GM12878 (cell line): ENCODE data around the gene CNTN4. TPM values are rescaled to one million over a fixed set of nuclear protein-coding genes. Genes with fewer than 3 reads are reported as not detected.

ENCODE experiments used
- ATAC-seq: fragments of 200-7000 bp; cut with Tn5 transposase; 3 replicates; pipeline ENCODE4 v1.9.1; 2020; ENCODE audit warnings: mild to moderate bottlenecking, moderate library complexity
- BruUV-seq: library from RNA; stranded (reverse); fragments of 400-500 nt; replicated peaks from 2 replicates; lab custom pipeline; 2021; lab: Mats Ljungman, UMichigan
- CTCF ChIA-PET: fragments of 300-600 bp; sonication (Branson Sonifier 250); formaldehyde crosslinking; extraction: SDS; loops from one replicate; lab custom pipeline; 2021; ENCODE audit warnings: inconsistent platforms; lab: Yijun Ruan, JAX
- POLR2A ChIA-PET: fragments of 350-600 bp; formaldehyde crosslinking; extraction: SDS; loops from one replicate; lab custom pipeline; 2021; ENCODE audit warnings: inconsistent platforms; lab: Charles Lee
- RAD21 ChIA-PET: fragments of 300-600 bp; sonication (Branson Sonifier 250); formaldehyde crosslinking; loops from one replicate; lab custom pipeline; 2023; ENCODE audit warnings: antibody characterized with exemption; ENCODE audit not compliant: unreplicated experiment; lab: Charles Lee
- SMC1A ChIA-PET: fragments of 300-600 bp; sonication (Branson Sonifier 250); formaldehyde crosslinking; loops from one replicate; lab custom pipeline; 2023; ENCODE audit not compliant: unreplicated experiment, uncharacterized antibody; lab: Charles Lee
- DNase-seq: peaks from one replicate; pipeline ENCODE4 v3.0.0-alpha.2; 2011; ENCODE audit warnings: low read depth, low spot score
- FAIRE-seq: peaks from 3 replicates; lab custom pipeline; 2011; peaks lifted over from hg19 to GRCh38; lab: Jason Lieb, UNC
- H2AFZ ChIP-seq: 2 replicates; pipeline ENCODE4 v1.6.0; 2011; ENCODE audit warnings: low read depth, low read length, control low read depth; ENCODE audit not compliant: control insufficient read depth
- H3K27ac ChIP-seq: 2 replicates; pipeline ENCODE4 v1.5.1; 2011; ENCODE audit warnings: control low read depth; ENCODE audit not compliant: control insufficient read depth, insufficient read depth
- H3K27me3 ChIP-seq, 2 experiments: replicated peaks in 1 of 2; 2 replicates each; pipeline versions ENCODE4 v1.6.0 to v1.6.1; 2011; ENCODE audit warnings: low read length in 1 of 2; ENCODE audit not compliant: control insufficient read depth in 2 of 2, insufficient read depth in 2 of 2
- H3K36me3 ChIP-seq, 2 experiments: 2 replicates each; pipeline ENCODE4 v1.5.1; 2011; ENCODE audit warnings: low read length in 1 of 2; ENCODE audit not compliant: control insufficient read depth in 2 of 2, insufficient read depth in 2 of 2
- H3K4me1 ChIP-seq: 2 replicates; pipeline ENCODE4 v1.6.1; 2011; ENCODE audit warnings: mild to moderate bottlenecking, low read length, moderate library complexity, mixed read lengths; ENCODE audit not compliant: control insufficient read depth, insufficient read depth
- H3K4me2 ChIP-seq: 2 replicates; pipeline ENCODE4 v1.6.0; 2011; ENCODE audit warnings: control low read depth; ENCODE audit not compliant: control insufficient read depth, insufficient read depth
- H3K4me3 ChIP-seq: fragments of 200-600 bp; sonication (generic); 2 replicates; pipeline ENCODE4 v1.5.1; 2016
- H3K79me2 ChIP-seq: 2 replicates; pipeline ENCODE4 v1.6.0; 2011; ENCODE audit warnings: low read length; ENCODE audit not compliant: control insufficient read depth, insufficient read depth
- H3K9ac ChIP-seq: 2 replicates; pipeline ENCODE4 v1.8.0; 2011; ENCODE audit warnings: low read length, control low read depth, mixed read lengths; ENCODE audit not compliant: control insufficient read depth, insufficient read depth
- H3K9me3 ChIP-seq: replicated peaks from 3 replicates; pipeline ENCODE4 v1.5.1; 2011; ENCODE audit warnings: mild to moderate bottlenecking, low read length; ENCODE audit not compliant: control insufficient read depth, insufficient read depth
- H4K20me1 ChIP-seq: 2 replicates; pipeline ENCODE4 v1.6.0; 2011; ENCODE audit not compliant: control insufficient read depth, insufficient read depth
- BRCA1 ChIP-seq: IDR thresholded peaks from 2 replicates; pipeline ENCODE4 v1.6.1; 2011; ENCODE audit warnings: low read depth, low read length, improper control_type of control experiment
- CHD1 ChIP-seq: IDR thresholded peaks from 2 replicates; pipeline ENCODE4 v1.6.1; 2012; ENCODE audit warnings: low read depth, low read length, improper control_type of control experiment
- E2F4 ChIP-seq: IDR thresholded peaks from 2 replicates; pipeline ENCODE4 v1.6.1; 2012; ENCODE audit warnings: low read depth, low read length, improper control_type of control experiment
- EGR1 ChIP-seq, 2 experiments: IDR thresholded peaks; 1 replicate in 1 of 2; 2 replicates in 1 of 2; pipeline ENCODE4 v1.6.1; 2011 to 2012; ENCODE audit warnings: low read depth in 2 of 2, low read length in 2 of 2, borderline replicate concordance in 1 of 2, mild to moderate bottlenecking in 1 of 2, moderate library complexity in 1 of 2
- EP300 ChIP-seq, 2 experiments: fragments of 150-350 bp in 1 of 2; IDR thresholded peaks; 2 replicates each; pipeline ENCODE4 v1.6.1; 2011 to 2012; ENCODE audit warnings: low read depth in 2 of 2, low read length in 2 of 2, borderline replicate concordance in 1 of 2, improper control_type of control experiment in 1 of 2, inconsistent platforms in 1 of 2; ENCODE audit not compliant: control insufficient read depth in 1 of 2
- HDGF ChIP-seq: fragments of 450-650 bp; IDR thresholded peaks from 2 replicates; pipeline ENCODE4 v1.6.1; 2016; ENCODE audit warnings: antibody characterized with exemption
- HSF1 ChIP-seq: fragments of 150-350 bp; IDR thresholded peaks from 2 replicates; pipeline ENCODE4 v1.6.1; 2014; ENCODE audit warnings: mild to moderate bottlenecking, low read depth, low read length
- NR2C1 ChIP-seq: fragments of 450-650 bp; IDR thresholded peaks from 2 replicates; pipeline ENCODE4 v1.6.1; 2017; ENCODE audit warnings: antibody characterized with exemption, mild to moderate bottlenecking, moderate library complexity
- SMAD1 ChIP-seq: fragments of 450-650 bp; IDR thresholded peaks from 2 replicates; pipeline ENCODE4 v1.6.1; 2018; ENCODE audit warnings: mild to moderate bottlenecking, low read depth; ENCODE audit not compliant: partially characterized antibody
- STAT1 ChIP-seq: fragments of 450-650 bp; conservative IDR thresholded peaks from 2 replicates; pipeline ENCODE4 v1.6.1; 2014; ENCODE audit warnings: antibody characterized with exemption, mild to moderate bottlenecking
- ZNF217 ChIP-seq: fragments of 450-650 bp; IDR thresholded peaks from 2 replicates; pipeline ENCODE4 v1.6.1; 2017; ENCODE audit warnings: antibody characterized with exemption, mild to moderate bottlenecking
- WGBS: methylation state at CpG from one replicate; pipeline ENCODE4 v1.1.6; 2016; ENCODE audit warnings: low lambda C conversion rate; ENCODE audit not compliant: insufficient replicate concordance, insufficient coverage; ENCODE audit errors: missing lambda C conversion rate; 5-methylcytosine and 5-hydroxymethylcytosine counted together
- in situ Hi-C: fragments of 300-500 bp; cut with MboI; formaldehyde crosslinking; loops from 9 replicates; pipeline ENCODE4 v1.14.3; 2018; ENCODE audit warnings: mixed read lengths
- intact Hi-C: fragments of 100-400 bp; cut with micrococcal nuclease; formaldehyde crosslinking; loops from one replicate; pipeline ENCODE4 v1.14.2; 2022; ENCODE audit not compliant: unreplicated experiment
- polyA plus RNA-seq, 11 experiments: library from polyadenylated mRNA; depleted of rRNA in 4 of 11; unstranded in 6 of 11; stranded (reverse) in 5 of 11; fragments of >200 nt; fragmentation: Nextera tagmentation in 4 of 11; fragmentation: Illumina TruSeq in 1 of 11; extraction: Ambion mirVana in 4 of 11; extraction: Trizol in 1 of 11; gene quantifications; 1 replicate in 1 of 11; 2 replicates in 10 of 11; pipeline versions ENCODE4 v1.2.1 to v1.2.3, GENCODE V29; 2011 to 2016; ENCODE audit warnings: inconsistent platforms in 2 of 11, missing spikeins in 2 of 11, low read depth in 1 of 11
- total RNA-seq, 4 experiments: library from RNA; depleted of rRNA in 3 of 4; stranded (reverse); fragments of >200 nt in 3 of 4; fragmentation: Illumina TruSeq in 1 of 4; extraction: Trizol in 1 of 4; gene quantifications; 2 replicates each; pipeline versions ENCODE4 v1.2.1 to v1.2.3, GENCODE V29; 2013 to 2021

Gene CNTN4
- total and polyA plus RNA-seq, 10 of the 15 experiments (the other 5 are each of a cell fraction or from before 2014, with no cell fraction given): 0.05 to 0.43 (median 0.15) TPM; not detected in 1

GRCh38 chr3:2880218-2880756, 781.6 kb downstream of the CNTN4 start:
- Histone ChIP-seq H3K27me3 (peaks cover 0 to 1% of the 10 kb centered on the region in 2 experiments; a peak in 1 of 4 replicates), H3K4me1 (no peaks in the 10 kb centered on the region), H3K4me3 (no peak overlapping the region)

More at GRCh38 chr3:2880218-2880756, 781.6 kb downstream of the CNTN4 start:
- no peak overlapping the region for H3K27ac ChIP-seq
- ChIA-PET POLR2A (no interaction called here), SMC1A (no interaction called here), RAD21 (no interaction called here), CTCF (no interaction called here)
- no peaks in the 10 kb centered on the region for H3K36me3 ChIP-seq
- TF ChIP-seq EP300 (IDR thresholded peaks at IDR 0.05; ENCODE audit: borderline replicate concordance in 1 of 2, control insufficient read depth in 1 of 2, low read depth in 2 of 2, low read length in 2 of 2) (no peak), HDGF (no peak), SMAD1 (no peak), CHD1 (no peak), STAT1 (no peak), EGR1 (IDR thresholded peaks at IDR 0.05; ENCODE audit: borderline replicate concordance in 1 of 2, low read depth in 2 of 2, low read length in 2 of 2) (no peak), BRCA1 (no peak), NR2C1 (no peak), ZNF217 (no peak), E2F4 (no peak), HSF1 (no peak)
- intact Hi-C loops (no loop called here), in situ Hi-C loops (no loop called here)
- FAIRE-seq (no peak), DNase-seq (no peak), ATAC-seq (no peak)
- 43% methylated on average over 7 of the region's 7 CpGs for WGBS
- H4K20me1 ChIP-seq: no peaks in the 10 kb centered on the region
- no peaks in the 10 kb centered on the region for H3K79me2 ChIP-seq
- no peak overlapping the region for H3K4me2 ChIP-seq
- no peak overlapping the region for H3K9ac ChIP-seq
- H3K9me3 ChIP-seq: no peaks in the 10 kb centered on the region
- H2AFZ ChIP-seq: no peak overlapping the region
- BruUV-seq: no TSS peak
